Skeletal muscle satellite cell (primary cell): Measurements from ENCODE around the gene ELMO2.

Source experiments
- H3K27me3 ChIP-seq: 2 replicates; pipeline ENCODE4 v1.7.0; 2013; ENCODE audit warnings: low read length; ENCODE audit not compliant: control insufficient read depth, insufficient read depth
- H3K36me3 ChIP-seq: 2 replicates; pipeline ENCODE4 v1.7.0; 2013; ENCODE audit warnings: mild to moderate bottlenecking, control low read depth, low read length; ENCODE audit not compliant: insufficient read depth
- H3K4me1 ChIP-seq: 2 replicates; pipeline ENCODE4 v1.7.0; 2013; ENCODE audit warnings: low read length; ENCODE audit not compliant: control insufficient read depth, insufficient read depth
- H3K4me2 ChIP-seq: 2 replicates; pipeline ENCODE4 v1.7.0; 2013; ENCODE audit warnings: mild to moderate bottlenecking, low read length
- H3K4me3 ChIP-seq: 2 replicates; pipeline ENCODE4 v1.7.0; 2013; ENCODE audit warnings: low read length
- H3K9ac ChIP-seq: 2 replicates; pipeline ENCODE4 v1.7.0; 2013; ENCODE audit warnings: mild to moderate bottlenecking, low read depth, low read length, moderate library complexity
- H3K9me3 ChIP-seq: replicated peaks from 2 replicates; pipeline ENCODE4 v1.7.0; 2013; ENCODE audit warnings: mild to moderate bottlenecking, control low read depth, low read length

ELMO2 gene

GRCh38 chr20:46423342-46423741, 16.9 kb upstream of the ELMO2 start:
- Histone ChIP-seq H3K4me3 (no peak overlapping the region), H3K27me3 (peaks cover 52% of the 10 kb centered on the region), H3K4me2 (no peak overlapping the region), H3K9me3 (no peaks in the 10 kb centered on the region), H3K36me3 (no peaks in the 10 kb centered on the region), H3K4me1 (no peaks in the 10 kb centered on the region), H3K9ac (no peak overlapping the region)

GRCh38 chr20:46420878-46421277, 14.5 kb upstream of the ELMO2 start:
- H3K4me1 ChIP-seq, result no peaks in the 10 kb centered on the region
- H3K27me3 ChIP-seq, result peaks cover 39% of the 10 kb centered on the region
- H3K4me2 ChIP-seq, result no peak overlapping the region
- no peak overlapping the region for H3K9ac ChIP-seq
- no peak overlapping the region for H3K4me3 ChIP-seq
- no peaks in the 10 kb centered on the region for H3K9me3 ChIP-seq
- no peaks in the 10 kb centered on the region for H3K36me3 ChIP-seq

- Histone ChIP-seq H3K4me2 (no peak overlapping the region), H3K4me3 (no peak overlapping the region), H3K9ac (no peak overlapping the region), H3K27me3 (peaks cover 46% of the 10 kb centered on the region), H3K9me3 (no peaks in the 10 kb centered on the region), H3K36me3 (no peaks in the 10 kb centered on the region), H3K4me1 (no peaks in the 10 kb centered on the region)
These were observed 13.5 kb upstream of the ELMO2 start for GRCh38 chr20:46419882-46420281.

GRCh38 chr20:46416839-46417238, 10.4 kb upstream of the ELMO2 start:
- no peak overlapping the region for H3K4me2 ChIP-seq
- no peaks in the 10 kb centered on the region for H3K9me3 ChIP-seq
- H3K4me3 ChIP-seq, result no peak overlapping the region
- H3K36me3 ChIP-seq, result no peaks in the 10 kb centered on the region
- no peak overlapping the region for H3K9ac ChIP-seq
- peaks cover 56% of the 10 kb centered on the region for H3K27me3 ChIP-seq
- no peaks in the 10 kb centered on the region for H3K4me1 ChIP-seq

- Histone ChIP-seq H3K36me3 (no peaks in the 10 kb centered on the region), H3K9me3 (no peaks in the 10 kb centered on the region), H3K4me2 (no peak overlapping the region), H3K9ac (no peak overlapping the region), H3K27me3 (peaks cover 57% of the 10 kb centered on the region), H3K4me3 (no peak overlapping the region), H3K4me1 (no peaks in the 10 kb centered on the region)
These were observed 10.0 kb upstream of the ELMO2 start for GRCh38 chr20:46416421-46416820.

GRCh38 chr20:46415773-46416172, 9.4 kb upstream of the ELMO2 start:
- Histone ChIP-seq H3K4me1 (peaks cover under 1% of the 10 kb centered on the region), H3K27me3 (peaks cover 52% of the 10 kb centered on the region), H3K4me3 (no peak overlapping the region), H3K9ac (no peak overlapping the region), H3K36me3 (no peaks in the 10 kb centered on the region), H3K9me3 (no peaks in the 10 kb centered on the region), H3K4me2 (no peak overlapping the region)

GRCh38 chr20:46414608-46415007, 8.2 kb upstream of the ELMO2 start:
- Histone ChIP-seq H3K4me2 (no peak overlapping the region), H3K9ac (no peak overlapping the region), H3K4me3 (no peak overlapping the region), H3K9me3 (no peaks in the 10 kb centered on the region), H3K36me3 (no peaks in the 10 kb centered on the region), H3K27me3 (peaks cover 46% of the 10 kb centered on the region), H3K4me1 (peaks cover 4% of the 10 kb centered on the region)

GRCh38 chr20:46411637-46412036, 5.2 kb upstream of the ELMO2 start:
- Histone ChIP-seq H3K9me3 (no peaks in the 10 kb centered on the region), H3K4me1 (peaks cover 10% of the 10 kb centered on the region), H3K27me3 (peaks cover 37% of the 10 kb centered on the region), H3K4me3 (no peak overlapping the region), H3K4me2 (no peak overlapping the region), H3K36me3 (no peaks in the 10 kb centered on the region), H3K9ac (no peak overlapping the region)

GRCh38 chr20:46408281-46408731, 1.9 kb upstream of the ELMO2 start:
- no peak overlapping the region for H3K4me3 ChIP-seq
- no peak overlapping the region for H3K9ac ChIP-seq
- H3K27me3 ChIP-seq, result peaks cover 11% of the 10 kb centered on the region
- H3K36me3 ChIP-seq, result no peaks in the 10 kb centered on the region
- peaks cover 18% of the 10 kb centered on the region for H3K4me1 ChIP-seq
- no peak overlapping the region for H3K4me2 ChIP-seq
- H3K9me3 ChIP-seq, result no peaks in the 10 kb centered on the region

- Histone ChIP-seq H3K4me1 (peaks cover 18% of the 10 kb centered on the region), H3K4me3 (no peak overlapping the region)
These were observed 1.2 kb upstream of the ELMO2 start for GRCh38 chr20:46407671-46407996.

GRCh38 chr20:46406986-46407670, 713 bp upstream of the ELMO2 start:
- H3K9ac ChIP-seq, result peak overlapping the region; percentile 88
- H3K9me3 ChIP-seq, result no peaks in the 10 kb centered on the region
- H3K4me1 ChIP-seq, result peaks cover 18% of the 10 kb centered on the region
- peak overlapping the region; percentile 98 for H3K4me2 ChIP-seq
- peak overlapping the region; percentile 91 for H3K4me3 ChIP-seq
- peaks cover 4% of the 10 kb centered on the region for H3K27me3 ChIP-seq
- H3K36me3 ChIP-seq, result no peaks in the 10 kb centered on the region

More at GRCh38 chr20:46407671-46407996, 1.2 kb upstream of the ELMO2 start:
- H3K4me2 ChIP-seq, result peak overlapping the region; percentile 98
- H3K36me3 ChIP-seq, result no peaks in the 10 kb centered on the region
- peak overlapping the region; percentile 88 for H3K9ac ChIP-seq
- H3K27me3 ChIP-seq, result peaks cover 5% of the 10 kb centered on the region
- no peaks in the 10 kb centered on the region for H3K9me3 ChIP-seq

- H3K4me3 ChIP-seq, result no peak overlapping the region
- no peak overlapping the region for H3K9ac ChIP-seq
- no peaks in the 10 kb centered on the region for H3K27me3 ChIP-seq
- peaks cover 37% of the 10 kb centered on the region for H3K4me1 ChIP-seq
- H3K4me2 ChIP-seq, result no peak overlapping the region
- H3K9me3 ChIP-seq, result no peaks in the 10 kb centered on the region
- H3K36me3 ChIP-seq, result peaks cover 5% of the 10 kb centered on the region
These were observed 4.0 kb downstream of the ELMO2 start for GRCh38 chr20:46402331-46402811.
